Ovary (tissue), 9 donors: ENCODE measurements around the gene PHACTR3. TPM values are rescaled to one million over a fixed set of nuclear protein-coding genes. Genes with fewer than 3 reads are reported as not detected.
A peak's percentile ranks its signal among the peaks of the same experiment; 100 is the strongest.

Source experiments
- DNase-seq, 5 donors: peaks; one replicate each; pipeline ENCODE4 v3.0.0-alpha.2; 2019 to 2020
- H3K27ac ChIP-seq, 2 donors: fragments of 200-600 bp; one replicate each; pipeline versions ENCODE4 v1.5.1 to v1.8.0; 2019 to 2022
- H3K27me3 ChIP-seq: fragments of 200-600 bp; one replicate; pipeline ENCODE4 v1.8.0; 2022
- H3K36me3 ChIP-seq: fragments of 200-600 bp; sonication (generic); one replicate; pipeline ENCODE4 v1.5.1; 2019
- H3K4me1 ChIP-seq: one replicate; pipeline ENCODE4 v1.8.1; 2013; ENCODE audit warnings: mild to moderate bottlenecking, moderate library complexity; ENCODE audit not compliant: insufficient read depth
- H3K4me3 ChIP-seq: fragments of 200-600 bp; sonication (generic); one replicate; pipeline ENCODE4 v1.5.1; 2017
- H3K9me3 ChIP-seq, 2 donors: fragments of 200-600 bp in 1 of 2; sonication (generic) in 1 of 2; one replicate each; pipeline versions ENCODE4 v1.5.1 to v1.8.1; 2013 to 2019; ENCODE audit warnings: mild to moderate bottlenecking in 1 of 2, moderate library complexity in 1 of 2
- EP300 ChIP-seq: sonication (generic); formaldehyde crosslinking; IDR thresholded peaks from one replicate; pipeline ENCODE4 v1.6.1; 2017; ENCODE audit warnings: antibody characterized with exemption
- POLR2A ChIP-seq: fragments of 450-650 bp; IDR thresholded peaks from one replicate; pipeline ENCODE4 v1.6.1; 2017; ENCODE audit warnings: antibody characterized with exemption, mild to moderate bottlenecking, moderate library complexity
- WGBS, 3 donors: extraction: QIAGEN DNeasy Blood & Tissue Kit in 1 of 3; methylation state at CpG; one replicate each; pipeline versions ENCODE4 v1.1.5 to v1.1.7; 2013 to 2017; 5-methylcytosine and 5-hydroxymethylcytosine counted together
- intact Hi-C, 4 donors: fragments of 100-400 bp; cut with DNase I; formaldehyde crosslinking; loops; one replicate each; pipeline versions ENCODE4 v1.11.0 to v1.15.1; 2022 to 2023
- polyA plus RNA-seq, 2 donors: library from polyadenylated mRNA; stranded (reverse); fragments of 200-250 nt in 1 of 2; fragments of 350-450 nt in 1 of 2; fragmentation: Illumina TruSeq in 1 of 2; extraction: RNeasy Lipid Tissue Mini Kit (QIAGEN cat#74804) in 1 of 2; gene quantifications; one replicate each; pipeline ENCODE4 v1.2.3, GENCODE V29; 2013 to 2014
- total RNA-seq, 7 donors: library from RNA; depleted of rRNA in 2 of 7; stranded (reverse); fragments of >200 nt in 2 of 7; fragmentation: NEBNext Ultra II Directional in 3 of 7; extraction: Animal tissue kit (Norgen Biotek cat#: 25700) in 3 of 7; gene quantifications; one replicate each; pipeline versions ENCODE4 v1.1.0 to v1.2.4, GENCODE V29; 2016 to 2023
- TF ChIP-seq, protein P1 (sequence below), 3 donors: fragments of 450-650 bp in 2 of 3; fragments of 200-600 bp in 1 of 3; IDR thresholded peaks; one replicate each; pipeline versions ENCODE4 v1.5.1 to v1.8.0; 2016 to 2022; ENCODE audit warnings: antibody characterized with exemption in 3 of 3, mild to moderate bottlenecking in 1 of 3
- donor health status: DM: no; HTN: no; CAD: no; lungs with moderate emphysema.
- donor health status: DM: no; HTN: no; CAD: no.
- donor health status: Bipolar disorder and iron deficiency.
- donor health status: DM: yes; HTN: yes; CAD: no.
- donor health status: DM: no; HTN: no; CAD: no.
- donor health status: DM: yes; HTN: yes; CAD: no.

Gene PHACTR3
- total and polyA plus RNA-seq, 9 donors = 5.7 to 19.0 (median 9.1) TPM

DNA sequence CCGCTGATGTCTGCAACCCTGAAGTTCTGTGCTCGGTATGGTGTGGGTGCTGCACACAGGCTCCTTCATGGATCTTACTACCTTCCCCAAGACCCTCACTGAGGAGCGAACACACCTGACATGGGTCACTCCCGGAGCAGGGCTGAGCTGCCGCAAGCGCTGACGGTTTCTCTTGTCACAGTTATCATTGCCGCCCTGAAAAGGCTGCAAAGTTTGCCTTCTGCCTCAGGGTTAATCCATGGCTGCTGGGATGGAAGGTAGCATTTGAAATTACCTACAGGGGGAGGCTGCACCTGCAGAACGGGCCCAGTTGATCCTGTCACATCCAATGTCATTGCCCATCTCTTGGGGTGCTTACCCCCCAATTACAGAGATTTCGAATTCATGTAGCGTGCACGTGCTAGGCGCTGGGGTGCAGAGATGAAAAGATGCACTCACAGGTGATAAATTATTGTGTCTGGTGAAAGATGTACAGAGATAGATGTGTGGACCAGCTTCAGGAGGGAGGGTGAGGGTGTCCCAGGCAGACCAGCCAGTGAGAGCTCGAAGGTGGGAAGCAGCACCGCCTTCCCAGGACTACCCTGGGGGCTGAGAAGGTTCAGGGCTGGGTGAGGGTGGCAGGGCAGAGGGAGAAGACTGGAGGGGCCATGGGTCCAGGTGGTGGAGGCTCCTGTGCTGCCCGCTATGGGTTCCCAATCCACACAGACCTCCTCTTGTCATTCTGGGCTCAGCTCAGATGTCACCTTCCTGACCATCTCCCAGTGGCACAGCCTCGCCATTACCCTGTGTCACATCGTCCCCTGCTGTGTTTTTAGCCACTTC, 209.0 kb downstream of the PHACTR3 start:
- WGBS, 3 donors = 94 to 97% (median 94%) methylated on average over 18 of the region's 18 CpGs
- H3K36me3 ChIP-seq = no peaks in the 10 kb centered on the region
- H3K4me1 ChIP-seq = peaks cover 5% of the 10 kb centered on the region
- intact Hi-C loops = no loop called here
- TF ChIP-seq POLR2A = no peak
- TF ChIP-seq, protein P1, sequence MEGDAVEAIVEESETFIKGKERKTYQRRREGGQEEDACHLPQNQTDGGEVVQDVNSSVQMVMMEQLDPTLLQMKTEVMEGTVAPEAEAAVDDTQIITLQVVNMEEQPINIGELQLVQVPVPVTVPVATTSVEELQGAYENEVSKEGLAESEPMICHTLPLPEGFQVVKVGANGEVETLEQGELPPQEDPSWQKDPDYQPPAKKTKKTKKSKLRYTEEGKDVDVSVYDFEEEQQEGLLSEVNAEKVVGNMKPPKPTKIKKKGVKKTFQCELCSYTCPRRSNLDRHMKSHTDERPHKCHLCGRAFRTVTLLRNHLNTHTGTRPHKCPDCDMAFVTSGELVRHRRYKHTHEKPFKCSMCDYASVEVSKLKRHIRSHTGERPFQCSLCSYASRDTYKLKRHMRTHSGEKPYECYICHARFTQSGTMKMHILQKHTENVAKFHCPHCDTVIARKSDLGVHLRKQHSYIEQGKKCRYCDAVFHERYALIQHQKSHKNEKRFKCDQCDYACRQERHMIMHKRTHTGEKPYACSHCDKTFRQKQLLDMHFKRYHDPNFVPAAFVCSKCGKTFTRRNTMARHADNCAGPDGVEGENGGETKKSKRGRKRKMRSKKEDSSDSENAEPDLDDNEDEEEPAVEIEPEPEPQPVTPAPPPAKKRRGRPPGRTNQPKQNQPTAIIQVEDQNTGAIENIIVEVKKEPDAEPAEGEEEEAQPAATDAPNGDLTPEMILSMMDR (IDR thresholded peaks at IDR 0.05) = no peak
- TF ChIP-seq EP300 = no peak
- H3K27ac ChIP-seq = no peak overlapping the region
- peak in 1 of 5 donors; percentile 5 for DNase-seq
- H3K27me3 ChIP-seq = no peaks in the 10 kb centered on the region
- H3K9me3 ChIP-seq = no peaks in the 10 kb centered on the region
- no peak overlapping the region for H3K4me3 ChIP-seq

DNA sequence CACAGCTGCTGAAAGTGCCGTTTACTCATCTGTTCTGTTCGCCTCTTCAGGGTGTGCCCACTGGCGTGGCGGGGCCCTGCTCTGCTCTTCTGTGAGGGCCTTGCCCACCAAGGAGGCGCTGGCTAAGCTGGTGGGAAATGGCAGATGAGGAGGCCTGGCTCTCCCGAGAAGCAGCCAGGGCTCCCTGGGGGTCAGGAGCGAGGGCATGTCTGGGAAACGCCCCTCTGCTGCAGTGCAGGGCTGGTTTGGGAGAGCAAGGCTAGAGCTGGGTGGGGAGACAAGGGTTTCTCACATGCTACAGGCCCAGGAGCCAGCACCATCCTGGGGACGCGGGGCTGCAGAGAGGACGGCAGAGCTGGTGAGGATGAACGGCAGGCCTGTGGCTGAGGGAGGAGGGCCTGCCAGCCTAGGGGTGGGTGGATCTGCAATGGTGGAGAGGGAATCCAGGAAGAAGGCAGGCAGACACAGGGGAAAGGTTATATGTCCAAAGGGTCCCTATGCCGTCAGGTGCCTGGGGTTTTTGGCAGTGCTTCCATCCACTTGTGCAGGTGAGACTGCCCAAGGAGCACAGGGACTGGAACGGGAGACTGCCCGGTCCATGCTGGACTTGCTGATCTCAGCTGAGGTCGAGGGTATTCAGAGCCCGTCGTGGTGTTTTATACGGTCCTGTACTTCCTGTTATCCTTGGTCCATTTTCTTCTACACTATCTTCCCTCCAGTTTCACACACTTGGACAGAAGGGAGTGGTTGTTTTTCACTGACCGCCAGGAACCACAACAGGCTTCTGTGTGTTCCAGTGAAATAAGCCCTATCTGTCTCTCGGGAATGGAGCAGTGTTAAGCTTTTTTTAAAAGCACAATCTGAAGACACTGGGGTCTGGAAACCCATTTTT, 209.9 kb downstream of the PHACTR3 start:
- DNase-seq = peak in 1 of 5 donors; percentile 5
- Histone ChIP-seq H3K27me3 (no peaks in the 10 kb centered on the region), H3K36me3 (no peaks in the 10 kb centered on the region), H3K27ac (no peak overlapping the region), H3K4me1 (peaks cover 5% of the 10 kb centered on the region), H3K9me3 (no peaks in the 10 kb centered on the region), H3K4me3 (no peak overlapping the region)
- WGBS, 3 donors = 56 to 66% (median 58%) methylated on average over 21 of the region's 21 CpGs
- TF ChIP-seq EP300 = no peak
- TF ChIP-seq, protein P1 (IDR thresholded peaks at IDR 0.05) = no peak
- TF ChIP-seq POLR2A = no peak
- intact Hi-C loops = no loop called here

DNA sequence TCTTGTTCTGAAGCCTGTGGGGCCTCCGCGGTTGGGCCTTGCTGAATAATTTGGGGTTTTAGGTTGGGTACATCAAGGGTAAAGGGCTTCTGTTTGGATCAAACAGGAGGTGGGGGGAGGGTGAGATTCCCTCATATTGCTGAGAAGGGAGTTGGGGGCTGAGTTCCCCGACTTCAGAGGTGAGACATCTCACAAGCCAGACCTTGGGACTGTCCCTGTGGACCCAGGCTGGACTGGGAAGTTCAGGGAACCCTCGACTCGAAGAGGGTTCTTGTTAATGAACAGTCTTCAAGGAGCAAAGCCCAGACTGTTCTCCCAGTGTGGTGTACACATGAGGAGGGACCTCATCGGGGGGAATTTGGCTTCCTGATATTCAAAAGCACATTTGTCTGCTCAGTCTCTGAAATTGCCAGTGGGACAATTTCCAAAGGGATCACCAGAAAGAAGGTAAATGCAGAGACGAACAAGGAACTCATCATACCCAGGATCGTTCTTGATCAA, 210.6 kb downstream of the PHACTR3 start:
- TF ChIP-seq EP300 = no peak
- TF ChIP-seq, protein P1 (IDR thresholded peaks at IDR 0.05) = no peak
- TF ChIP-seq POLR2A = no peak
- Histone ChIP-seq H3K27ac (no peak overlapping the region), H3K27me3 (no peaks in the 10 kb centered on the region), H3K36me3 (no peaks in the 10 kb centered on the region), H3K9me3 (no peaks in the 10 kb centered on the region), H3K4me1 (peaks cover 5% of the 10 kb centered on the region), H3K4me3 (no peak overlapping the region)
- WGBS, 3 donors = 52 to 66% (median 62%) methylated on average over 8 of the region's 8 CpGs
- intact Hi-C loops = no loop called here
- DNase-seq = peak in 1 of 5 donors; percentile 4

DNA sequence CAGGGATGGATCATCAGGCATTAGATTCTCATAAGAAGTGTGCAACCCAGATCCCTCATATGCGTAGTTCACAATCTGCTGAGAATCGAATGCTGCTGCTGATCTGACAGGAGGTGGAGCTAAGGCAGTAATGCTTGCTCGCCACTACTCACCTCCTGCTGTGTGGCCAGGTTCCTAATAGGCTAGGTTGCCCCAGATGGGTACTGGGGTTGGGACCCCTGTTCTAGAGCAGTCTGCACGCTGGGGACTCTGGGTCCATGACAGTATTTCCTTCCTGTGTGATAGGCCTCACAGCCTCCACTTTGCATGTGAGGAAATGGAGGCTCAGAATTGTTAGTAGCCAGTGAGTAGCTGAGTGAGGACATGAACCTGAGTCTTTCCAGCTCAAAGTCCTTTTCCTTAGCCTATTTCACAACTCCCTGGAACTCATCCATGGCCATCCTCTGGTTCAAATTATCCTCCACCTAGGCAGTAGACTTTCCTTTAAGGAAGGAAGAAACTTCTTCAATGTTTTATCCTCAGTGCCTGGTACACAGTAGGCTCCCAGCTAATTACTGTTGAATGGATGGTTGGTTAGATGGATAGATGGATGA, 211.9 kb downstream of the PHACTR3 start:
- H3K4me3 ChIP-seq = no peak overlapping the region
- H3K9me3 ChIP-seq = no peaks in the 10 kb centered on the region
- TF ChIP-seq EP300 = no peak
- TF ChIP-seq POLR2A = no peak
- TF ChIP-seq, protein P1 (IDR thresholded peaks at IDR 0.05) = no peak
- H3K27ac ChIP-seq = no peak overlapping the region
- DNase-seq = no peak
- intact Hi-C loops = no loop called here
- 95 to 98% (median 97%) methylated on average over 4 of the region's 4 CpGs for WGBS, 3 donors
- H3K4me1 ChIP-seq = peaks cover 8% of the 10 kb centered on the region
- H3K36me3 ChIP-seq = no peaks in the 10 kb centered on the region
- H3K27me3 ChIP-seq = no peaks in the 10 kb centered on the region
